ENCODE data around the gene CDH13. TPM values are rescaled to one million over a fixed set of nuclear protein-coding genes. Genes with fewer than 3 reads are reported as not detected.

The CDH13 gene
- total RNA-seq, 2 experiments from 2014 or later: not detected

DNA sequence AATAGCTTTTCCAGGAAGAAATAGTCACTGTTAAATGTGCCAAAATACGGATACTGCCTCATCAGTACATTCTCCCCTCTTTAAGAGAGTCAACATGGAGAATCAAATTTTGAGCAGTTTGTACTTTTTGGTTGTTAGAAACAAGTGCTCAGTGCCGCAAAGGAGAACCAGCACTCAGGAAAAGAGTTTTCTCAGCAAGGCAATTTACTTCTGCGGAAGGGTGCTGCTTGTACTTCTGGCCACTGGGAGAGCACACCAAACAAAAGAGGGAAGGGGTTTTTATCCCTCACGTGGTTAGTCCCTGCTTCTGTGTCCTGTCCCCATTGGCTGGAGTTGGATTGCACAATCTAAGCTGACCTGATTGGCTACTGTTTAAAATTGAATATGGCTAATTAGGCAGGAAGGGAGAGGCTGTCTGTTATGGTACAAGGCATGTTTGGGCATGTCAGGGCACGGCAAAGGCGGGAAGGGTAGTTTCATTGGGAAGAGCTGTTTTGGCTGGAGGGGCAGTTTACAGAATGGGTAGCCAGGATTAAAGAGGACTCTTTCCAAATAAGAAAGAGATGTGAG is 499.3 kb downstream of the CDH13 start:
- H4K20me1 ChIP-seq (ENCODE audit: insufficient read depth, low read length): no peaks in the 10 kb centered on the region
- H3K9me3 ChIP-seq (ENCODE audit: low read length): peaks cover 23% of the 10 kb centered on the region
- TF ChIP-seq EZH2phosphoT487 (IDR thresholded peaks at IDR 0.05; ENCODE audit: borderline replicate concordance, low read depth, low read length) (no peak), CTCF (conservative IDR thresholded peaks at IDR 0.05; ENCODE audit: low read length) (no peak)
- no peak overlapping the region for H3K4me3 ChIP-seq (ENCODE audit: low read depth, low read length, poor library complexity, severe bottlenecking)
- no TSS peak for BruUV-seq (replicated peaks)
- no peaks in the 10 kb centered on the region for H3K9me2 ChIP-seq (ENCODE audit: insufficient read depth, low read length)
- DNase-seq (ENCODE audit: low spot score): no peak
- CTCF ChIA-PET (ENCODE audit: unreplicated experiment): no interaction called here
- no peaks in the 10 kb centered on the region for H3K4me1 ChIP-seq (ENCODE audit: insufficient read depth, low read length, poor library complexity, severe bottlenecking)
- H3K36me3 ChIP-seq (ENCODE audit: insufficient read depth, low read length): no peaks in the 10 kb centered on the region
- H2AFZ ChIP-seq (ENCODE audit: low read length): no peak overlapping the region
- intact Hi-C loops (cut with micrococcal nuclease; ENCODE audit: unreplicated experiment): no loop called here
- no peaks in the 10 kb centered on the region for H3K79me2 ChIP-seq (ENCODE audit: insufficient read depth, low read depth, low read length)
- POLR2A ChIA-PET: no interaction called here
- no peak overlapping the region for H3K4me2 ChIP-seq (ENCODE audit: low read length)
- H3K27ac ChIP-seq (ENCODE audit: low read depth, low read length, poor library complexity, severe bottlenecking): no peak overlapping the region

- H3K36me3 ChIP-seq (ENCODE audit: insufficient read depth, low read length): no peaks in the 10 kb centered on the region
- H2AFZ ChIP-seq (ENCODE audit: low read length): no peak overlapping the region
- H3K4me2 ChIP-seq (ENCODE audit: low read length): no peak overlapping the region
- ChIA-PET CTCF (ENCODE audit: unreplicated experiment) (no interaction called here), POLR2A (interaction anchor here (0.6 to 0.9 kb wide), 2 partner anchors 8 to 12 kb away, joined by 3 read pairs; no protein-coding TSS in a partner anchor)
- peaks cover 23% of the 10 kb centered on the region for H3K9me3 ChIP-seq (ENCODE audit: low read length)
- no peaks in the 10 kb centered on the region for H4K20me1 ChIP-seq (ENCODE audit: insufficient read depth, low read length)
- H3K4me3 ChIP-seq (ENCODE audit: low read depth, low read length, poor library complexity, severe bottlenecking): no peak overlapping the region
- H3K27ac ChIP-seq (ENCODE audit: low read depth, low read length, poor library complexity, severe bottlenecking): no peak overlapping the region
- intact Hi-C loops (cut with micrococcal nuclease; ENCODE audit: unreplicated experiment): no loop called here
- DNase-seq (ENCODE audit: low spot score): no peak
- H3K9me2 ChIP-seq (ENCODE audit: insufficient read depth, low read length): no peaks in the 10 kb centered on the region
- H3K4me1 ChIP-seq (ENCODE audit: insufficient read depth, low read length, poor library complexity, severe bottlenecking): no peaks in the 10 kb centered on the region
- TF ChIP-seq CTCF (conservative IDR thresholded peaks at IDR 0.05; ENCODE audit: low read length): no peak
- no peak for TF ChIP-seq EZH2phosphoT487 (IDR thresholded peaks at IDR 0.05; ENCODE audit: borderline replicate concordance, low read depth, low read length)
- BruUV-seq (replicated peaks): no TSS peak
- no peaks in the 10 kb centered on the region for H3K79me2 ChIP-seq (ENCODE audit: insufficient read depth, low read depth, low read length)
Measured at GRCh38 chr16:83128041-83128440, 501.3 kb downstream of the CDH13 start.

GRCh38 chr16:83130039-83130438 is 503.3 kb downstream of the CDH13 start:
- intact Hi-C loops (cut with micrococcal nuclease; ENCODE audit: unreplicated experiment): no loop called here
- BruUV-seq (replicated peaks): no TSS peak
- no peaks in the 10 kb centered on the region for H3K36me3 ChIP-seq (ENCODE audit: insufficient read depth, low read length)
- H3K79me2 ChIP-seq (ENCODE audit: insufficient read depth, low read depth, low read length): no peaks in the 10 kb centered on the region
- H2AFZ ChIP-seq (ENCODE audit: low read length): no peak overlapping the region
- H3K9me2 ChIP-seq (ENCODE audit: insufficient read depth, low read length): no peaks in the 10 kb centered on the region
- TF ChIP-seq EZH2phosphoT487 (IDR thresholded peaks at IDR 0.05; ENCODE audit: borderline replicate concordance, low read depth, low read length): no peak
- TF ChIP-seq CTCF (conservative IDR thresholded peaks at IDR 0.05; ENCODE audit: low read length): no peak
- ChIA-PET CTCF (ENCODE audit: unreplicated experiment) (no interaction called here), POLR2A (no interaction called here)
- no peaks in the 10 kb centered on the region for H4K20me1 ChIP-seq (ENCODE audit: insufficient read depth, low read length)
- H3K4me1 ChIP-seq (ENCODE audit: insufficient read depth, low read length, poor library complexity, severe bottlenecking): peaks cover 14% of the 10 kb centered on the region
- H3K4me2 ChIP-seq (ENCODE audit: low read length): no peak overlapping the region
- DNase-seq (ENCODE audit: low spot score): no peak
- peaks cover 23% of the 10 kb centered on the region for H3K9me3 ChIP-seq (ENCODE audit: low read length)
- no peak overlapping the region for H3K4me3 ChIP-seq (ENCODE audit: low read depth, low read length, poor library complexity, severe bottlenecking)
- no peak overlapping the region for H3K27ac ChIP-seq (ENCODE audit: low read depth, low read length, poor library complexity, severe bottlenecking)

Measured in OCI-LY7 (cell line).